Measurements from ENCODE around the gene MLPH.

GRCh38 chr2:237599465-237600110 lies 112.5 kb downstream of the MLPH start:
- TF ChIP-seq EZH2 (IDR thresholded peaks at IDR 0.05; ENCODE audit: insufficient read depth, poor library complexity, severe bottlenecking) (no peak), EZH2phosphoT487 (IDR thresholded peaks at IDR 0.05; ENCODE audit: insufficient read depth, low read depth) (no peak)

All from GM23248 (cell line).